HG02678 (cell line): ENCODE measurements around the gene LRRK1.

ENCODE experiments used
- ATAC-seq: cut with Tn5 transposase; IDR thresholded peaks from one replicate; pipeline ENCODE4 v1.9.1; 2021; ENCODE audit warnings: mild to moderate bottlenecking, moderate library complexity; ENCODE audit not compliant: unreplicated experiment

Gene LRRK1

GRCh38 chr15:100891307-100892012, 27.7 kb upstream of the LRRK1 start:
- no peak for ATAC-seq

GRCh38 chr15:100892013-100892355, 27.2 kb upstream of the LRRK1 start:
- no peak for ATAC-seq

- ATAC-seq: no peak
These were observed 25.7 kb upstream of the LRRK1 start for GRCh38 chr15:100893261-100893963.

- no peak for ATAC-seq
These were observed 25.2 kb upstream of the LRRK1 start for GRCh38 chr15:100893964-100894295.

- ATAC-seq: no peak
These were observed 23.4 kb upstream of the LRRK1 start for GRCh38 chr15:100895721-100896120.

- ATAC-seq: no peak
These were observed 21.7 kb upstream of the LRRK1 start for GRCh38 chr15:100897221-100898151.

- no peak for ATAC-seq
These were observed 21.0 kb upstream of the LRRK1 start for GRCh38 chr15:100898152-100898490.

GRCh38 chr15:100898661-100899462, 20.3 kb upstream of the LRRK1 start:
- ATAC-seq: no peak

GRCh38 chr15:100899601-100900000, 19.6 kb upstream of the LRRK1 start:
- no peak for ATAC-seq

- no peak for ATAC-seq
These were observed 18.9 kb upstream of the LRRK1 start for GRCh38 chr15:100900136-100900794.

- no peak for ATAC-seq
These were observed 18.4 kb upstream of the LRRK1 start for GRCh38 chr15:100900795-100901169.

- ATAC-seq: no peak
These were observed 17.9 kb upstream of the LRRK1 start for GRCh38 chr15:100901296-100901695.

- ATAC-seq: no peak
These were observed 17.3 kb upstream of the LRRK1 start for GRCh38 chr15:100901702-100902435.

- ATAC-seq: no peak
These were observed 16.6 kb upstream of the LRRK1 start for GRCh38 chr15:100902436-100903167.

GRCh38 chr15:100903168-100903554, 16.0 kb upstream of the LRRK1 start:
- no peak for ATAC-seq

- no peak for ATAC-seq
These were observed 13.3 kb upstream of the LRRK1 start for GRCh38 chr15:100905850-100906249.

- no peak for ATAC-seq
These were observed 10.7 kb upstream of the LRRK1 start for GRCh38 chr15:100908466-100908865.

- ATAC-seq: no peak
These were observed 9.6 kb upstream of the LRRK1 start for GRCh38 chr15:100909565-100909964.
